HEK293 (cell line): ENCODE measurements around the gene BAX.

ENCODE experiments used
- CTCF ChIP-seq: fragments of 450-650 bp; formaldehyde crosslinking; IDR thresholded peaks from 2 replicates; pipeline ENCODE4 v1.5.1; 2016; ENCODE audit warnings: missing biosample characterization, missing genetic modification characterization
- PRDM10 ChIP-seq: fragments of 450-650 bp; formaldehyde crosslinking; IDR thresholded peaks from 2 replicates; pipeline ENCODE4 v1.5.1; 2016; ENCODE audit warnings: missing biosample characterization, missing genetic modification characterization
- ZBTB26 ChIP-seq: fragments of 450-650 bp; formaldehyde crosslinking; optimal IDR thresholded peaks from 2 replicates; pipeline ENCODE3; 2016; ENCODE audit warnings: missing biosample characterization, mild to moderate bottlenecking, missing genetic modification characterization
- ZSCAN18 ChIP-seq: fragments of 450-650 bp; formaldehyde crosslinking; IDR thresholded peaks from 2 replicates; pipeline ENCODE4 v1.5.1; 2016; ENCODE audit warnings: missing biosample characterization, missing genetic modification characterization

- TF ChIP-seq ZSCAN18: no peak
- TF ChIP-seq ZBTB26 (tag by site-specific recombination): no peak
- no peak for TF ChIP-seq PRDM10 (tag by site-specific recombination)
- no peak for TF ChIP-seq CTCF (tag by site-specific recombination)
Measured at GRCh38 chr19:48992581-48993174, 38.0 kb downstream of the BAX start.
